GM19025 (cell line): Measurements from ENCODE around the gene TNFRSF11A.

Source experiments
- ATAC-seq: cut with Tn5 transposase; IDR thresholded peaks from one replicate; pipeline ENCODE4 v1.9.1; 2021; ENCODE audit warnings: mild to moderate bottlenecking, low read depth, moderate library complexity; ENCODE audit not compliant: unreplicated experiment

Gene TNFRSF11A

DNA sequence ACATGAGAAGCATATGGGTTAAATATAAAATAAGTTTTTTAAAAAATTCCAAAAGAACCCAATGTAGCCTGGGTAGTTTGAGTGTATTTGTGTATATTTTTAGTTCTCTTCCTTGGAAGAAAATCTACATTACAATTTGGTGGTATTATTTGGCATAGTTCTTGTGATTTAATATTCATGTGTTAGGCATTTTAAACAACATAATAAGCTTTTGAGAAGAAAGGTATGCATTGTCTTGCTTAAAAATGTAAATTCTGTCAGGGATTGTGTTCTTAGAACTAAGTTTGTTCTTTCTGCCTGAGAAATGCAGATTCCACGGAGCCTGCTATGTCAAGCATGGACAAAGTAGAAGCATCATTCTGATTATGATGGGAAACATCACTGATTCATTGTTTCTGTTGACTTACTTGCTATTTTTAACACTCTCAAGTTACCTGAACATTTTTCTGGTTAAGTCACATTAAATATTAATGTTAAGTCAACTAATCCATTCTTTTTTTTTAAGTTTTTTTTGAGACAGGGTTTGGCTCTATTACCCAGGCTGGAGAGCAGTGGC lies 49.4 kb downstream of the TNFRSF11A start:
- ATAC-seq, result no peak

DNA sequence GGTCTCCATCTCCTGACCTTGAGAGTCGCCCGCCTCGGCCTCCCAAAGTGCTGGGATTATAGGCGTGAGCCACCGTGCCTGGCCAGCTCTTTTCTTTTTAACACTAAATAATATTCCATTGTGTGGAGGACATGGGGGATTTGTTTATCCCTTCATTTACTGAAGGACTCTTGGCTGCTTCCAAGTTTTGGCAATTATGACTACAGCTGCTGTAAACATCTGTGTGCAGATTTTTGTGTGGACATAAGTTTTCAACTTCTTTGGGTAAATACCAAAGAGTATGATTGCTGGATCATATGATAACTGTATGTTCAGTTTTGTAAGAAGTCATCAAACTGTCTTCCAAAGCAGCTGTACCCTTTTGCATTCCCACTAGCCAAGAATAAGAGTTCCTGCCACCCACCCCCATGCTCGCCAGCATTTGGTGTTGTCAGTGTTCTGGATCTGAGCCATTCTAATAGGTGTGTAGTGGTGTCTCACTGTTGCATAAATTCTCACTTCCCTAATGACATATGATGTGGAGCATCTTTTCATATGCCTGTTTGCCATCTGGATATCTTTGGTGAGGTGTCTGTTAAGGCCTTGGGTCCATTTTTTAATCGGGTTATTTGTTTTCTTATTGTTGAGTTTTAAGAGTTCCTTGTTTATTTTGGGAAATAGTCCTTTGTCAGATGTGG lies 52.2 kb downstream of the TNFRSF11A start:
- ATAC-seq, result no peak

DNA sequence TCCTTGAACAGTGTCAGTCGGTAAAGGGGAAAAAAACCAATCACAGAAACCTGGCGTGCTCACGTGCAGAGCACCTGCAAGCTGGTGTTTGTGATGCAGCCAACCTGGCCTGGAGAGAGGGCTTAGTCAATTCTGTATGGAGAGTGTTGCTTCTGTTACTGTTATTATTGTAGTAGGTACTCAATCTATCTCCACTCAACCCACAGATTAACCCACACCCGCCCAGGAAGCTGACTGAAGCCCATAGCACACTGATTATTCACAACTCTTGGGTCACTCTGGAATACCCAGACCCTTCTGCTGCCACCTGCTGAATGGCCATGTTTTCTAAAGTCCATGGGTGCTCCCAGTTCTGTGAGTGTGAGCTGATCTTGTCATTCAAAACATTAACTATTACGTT lies 53.9 kb downstream of the TNFRSF11A start:
- ATAC-seq, result no peak

DNA sequence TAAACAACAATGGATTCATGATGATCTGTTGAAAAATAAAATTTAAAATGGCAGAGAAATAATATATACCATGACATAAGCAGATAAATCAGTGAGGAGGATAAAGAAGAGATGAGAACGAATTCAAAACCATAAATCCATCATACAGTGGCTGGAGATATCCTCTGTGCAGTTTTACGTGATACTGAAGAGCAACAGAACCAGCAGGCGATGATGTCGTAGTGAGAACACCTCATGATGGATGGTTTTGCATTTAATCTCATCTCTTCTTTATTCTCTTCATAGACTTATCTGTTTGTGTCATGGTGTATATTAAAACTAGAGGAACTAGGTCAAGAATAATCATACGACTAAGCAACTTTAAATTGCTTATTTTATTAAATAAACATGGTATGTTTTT lies 56.3 kb downstream of the TNFRSF11A start:
- ATAC-seq, result no peak

DNA sequence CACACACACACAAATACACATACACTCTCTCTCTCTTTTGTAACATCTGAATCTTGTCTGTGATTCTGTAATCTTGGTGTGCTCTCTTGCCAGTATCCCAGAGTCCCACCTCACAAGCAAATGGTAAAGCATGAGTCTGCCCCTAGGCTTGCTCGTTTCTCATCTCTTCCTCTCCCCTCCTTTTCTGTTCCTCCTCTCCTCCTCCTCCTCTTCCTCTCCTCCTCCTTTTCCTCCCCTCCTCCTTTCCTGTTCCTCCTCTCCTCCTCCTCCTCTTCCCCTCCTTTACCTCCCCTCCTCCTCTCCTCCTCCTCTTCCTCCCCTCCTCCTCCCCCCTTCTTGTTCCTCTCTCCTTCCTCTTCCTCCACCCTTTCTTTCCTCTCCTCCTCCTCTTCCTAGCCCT lies 59.0 kb downstream of the TNFRSF11A start:
- no peak for ATAC-seq

DNA sequence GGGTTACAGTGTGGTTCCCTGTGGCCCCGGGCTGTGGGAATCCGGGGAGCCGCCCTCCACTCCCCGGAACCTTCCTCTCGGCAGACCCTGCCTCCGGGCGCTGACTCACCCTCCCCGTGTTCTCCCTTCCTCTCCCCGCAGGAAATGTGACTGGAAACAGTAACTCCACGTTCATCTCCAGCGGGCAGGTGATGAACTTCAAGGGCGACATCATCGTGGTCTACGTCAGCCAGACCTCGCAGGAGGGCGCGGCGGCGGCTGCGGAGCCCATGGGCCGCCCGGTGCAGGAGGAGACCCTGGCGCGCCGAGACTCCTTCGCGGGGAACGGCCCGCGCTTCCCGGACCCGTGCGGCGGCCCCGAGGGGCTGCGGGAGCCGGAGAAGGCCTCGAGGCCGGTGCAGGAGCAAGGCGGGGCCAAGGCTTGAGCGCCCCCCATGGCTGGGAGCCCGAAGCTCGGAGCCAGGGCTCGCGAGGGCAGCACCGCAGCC lies 59.5 kb downstream of the TNFRSF11A start:
- no peak for ATAC-seq

DNA sequence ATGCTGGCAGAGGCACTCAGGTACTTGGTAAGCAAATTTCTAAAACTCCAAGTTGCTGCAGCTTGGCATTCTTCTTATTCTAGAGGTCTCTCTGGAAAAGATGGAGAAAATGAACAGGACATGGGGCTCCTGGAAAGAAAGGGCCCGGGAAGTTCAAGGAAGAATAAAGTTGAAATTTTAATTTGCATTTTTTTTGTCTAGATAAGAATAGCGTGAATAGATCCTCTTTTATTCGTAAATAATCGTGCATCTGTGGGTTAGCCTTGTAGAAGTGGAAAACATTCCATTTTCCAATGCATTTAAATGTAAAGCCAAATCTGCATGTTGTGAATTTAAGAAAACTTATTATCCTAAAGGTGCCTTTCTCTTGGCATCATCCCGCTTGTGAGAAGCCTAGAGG lies 61.0 kb downstream of the TNFRSF11A start:
- no peak for ATAC-seq

DNA sequence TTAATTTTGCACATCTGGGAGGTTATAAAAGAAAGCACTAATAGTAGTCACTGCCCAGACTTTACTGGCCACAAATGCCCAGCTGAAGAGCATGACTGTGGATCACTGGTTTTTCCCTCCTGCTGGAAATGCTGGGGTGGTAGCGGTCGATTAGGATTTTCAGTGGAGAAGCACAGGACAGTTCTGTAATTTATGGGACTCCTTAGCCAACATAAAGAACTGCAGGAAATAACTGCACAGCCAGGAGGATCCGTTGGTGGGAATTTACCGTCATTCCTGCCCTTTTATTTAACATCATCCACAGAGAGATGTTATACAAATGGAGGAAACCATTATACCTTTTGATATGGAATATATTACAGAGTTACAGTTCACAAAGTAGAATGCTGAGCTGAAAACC lies 61.5 kb downstream of the TNFRSF11A start:
- ATAC-seq, result no peak

DNA sequence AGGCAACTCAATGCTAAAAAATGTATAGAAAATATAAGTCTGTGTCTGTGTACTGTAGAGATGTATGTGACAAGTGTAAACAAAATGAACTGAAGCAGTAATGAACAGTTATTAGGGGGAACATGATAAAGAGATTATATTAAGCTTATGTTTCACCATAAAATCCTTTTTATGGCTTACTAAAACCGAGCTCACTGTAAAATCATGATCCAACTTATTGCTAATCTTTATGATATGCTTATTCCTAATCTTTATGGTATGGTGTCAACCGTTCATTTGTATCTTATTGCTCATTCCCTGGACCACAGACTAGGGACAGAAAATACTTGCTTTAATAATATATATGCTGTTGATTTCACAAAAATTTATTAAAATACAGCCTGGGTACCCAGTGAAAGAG lies 62.1 kb downstream of the TNFRSF11A start:
- no peak for ATAC-seq

DNA sequence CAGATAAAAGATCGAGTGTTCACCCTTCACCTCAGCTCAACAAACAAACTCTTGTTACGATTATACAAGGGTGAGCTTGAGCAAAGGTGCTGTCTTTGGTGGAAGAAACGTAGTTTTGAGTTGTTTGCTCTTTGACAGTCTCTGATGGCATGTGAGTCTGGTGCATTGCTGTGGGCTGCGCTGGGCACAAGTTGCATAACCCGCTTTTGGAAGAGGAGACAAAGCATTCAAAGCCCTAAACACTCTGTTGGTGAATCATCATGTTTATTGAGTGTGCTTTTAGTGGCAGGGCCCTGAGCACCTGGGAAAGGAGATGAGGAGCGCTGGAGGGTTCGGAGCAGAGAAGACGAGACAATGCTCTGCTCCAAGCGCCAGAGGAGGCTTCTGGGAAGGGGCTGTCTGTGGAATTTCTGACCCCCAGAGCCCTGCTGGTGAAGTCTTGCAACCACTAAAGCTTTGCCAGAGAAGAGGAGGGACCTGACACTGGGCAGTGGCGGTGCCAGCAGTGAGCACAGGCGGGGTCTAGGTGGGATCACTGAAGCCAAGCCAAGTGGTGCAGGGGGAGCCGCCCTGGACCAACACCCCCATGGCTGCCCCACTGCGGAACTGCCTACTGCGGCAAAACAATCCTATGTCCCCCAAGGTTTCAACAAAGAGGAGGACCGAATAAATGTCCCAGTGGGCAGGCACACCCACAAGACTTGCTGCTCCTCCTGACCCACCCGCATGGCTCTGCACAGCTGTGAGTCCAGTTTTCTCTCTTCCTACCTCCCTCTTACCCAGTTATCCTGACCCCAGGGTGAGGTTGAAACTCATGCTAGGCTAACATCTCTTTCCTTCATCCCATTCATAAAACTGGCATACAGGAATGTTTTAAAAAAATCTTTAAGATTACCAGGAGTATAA lies 64.0 kb downstream of the TNFRSF11A start:
- no peak for ATAC-seq

DNA sequence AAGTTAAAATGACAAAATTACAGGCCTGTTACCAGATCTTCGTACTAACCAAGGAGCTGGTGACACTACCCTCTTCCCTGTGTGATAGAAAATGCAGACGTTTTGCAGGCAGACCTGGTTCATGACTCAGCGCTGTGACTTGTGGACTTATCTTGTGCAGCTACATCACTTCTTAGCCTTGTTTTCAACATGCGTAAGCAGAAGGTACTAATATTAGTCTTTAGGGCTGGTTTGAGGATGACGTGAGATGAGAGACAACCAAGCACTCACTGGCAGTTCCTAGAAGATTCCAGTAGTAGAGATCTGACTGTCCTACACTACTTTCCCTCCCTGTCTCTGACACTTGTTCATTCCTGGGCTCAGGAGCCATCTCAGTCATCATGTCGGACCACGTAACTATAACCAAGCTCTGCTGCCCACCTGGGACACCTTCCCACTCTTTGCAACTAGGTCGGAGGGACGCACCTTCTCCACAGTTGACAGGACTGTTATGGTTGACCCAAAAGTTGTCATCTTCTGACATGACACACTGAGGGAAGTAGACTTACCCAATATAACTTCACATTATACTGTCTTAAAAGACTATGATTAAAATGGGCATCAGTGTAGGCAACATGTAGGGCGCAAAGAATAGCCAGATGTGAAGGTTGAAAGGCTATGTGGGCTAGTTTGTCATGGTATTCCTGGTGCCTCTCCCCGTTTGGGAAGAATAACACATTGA lies 64.8 kb downstream of the TNFRSF11A start:
- ATAC-seq, result no peak

DNA sequence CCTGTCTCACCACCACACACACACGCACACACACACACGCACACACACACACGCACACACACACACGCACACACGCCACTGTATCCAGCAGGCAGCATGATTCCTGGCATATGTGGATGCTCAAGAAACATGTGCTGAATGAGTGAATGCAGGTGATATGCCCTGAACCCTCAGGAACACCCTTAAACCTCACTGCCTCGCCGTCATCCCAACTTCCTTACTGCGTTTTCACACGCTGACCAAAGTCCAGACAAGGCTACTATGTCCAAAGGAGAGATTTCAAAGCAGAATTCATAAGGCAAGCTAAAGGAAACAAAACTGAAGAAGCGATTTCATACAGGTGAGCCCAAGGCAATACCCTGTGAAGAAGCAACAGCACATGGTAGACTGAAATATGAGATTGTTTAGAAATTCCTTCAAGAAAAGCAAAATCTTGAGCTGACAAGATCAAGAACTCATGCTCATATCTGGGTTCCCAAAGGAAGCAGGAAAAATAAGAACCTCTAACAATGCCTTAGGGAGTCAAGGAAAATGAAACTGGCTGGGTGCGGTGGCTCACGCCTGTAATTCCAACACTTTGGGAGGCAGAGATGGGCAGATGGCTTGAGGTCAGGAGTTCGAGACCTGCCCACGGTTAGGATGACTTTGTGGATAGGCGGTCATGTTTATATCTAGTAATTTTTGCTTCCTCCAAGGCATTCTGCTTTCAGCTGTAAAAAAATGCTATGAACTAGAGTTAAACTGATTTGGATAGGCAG lies 69.1 kb downstream of the TNFRSF11A start:
- no peak for ATAC-seq

DNA sequence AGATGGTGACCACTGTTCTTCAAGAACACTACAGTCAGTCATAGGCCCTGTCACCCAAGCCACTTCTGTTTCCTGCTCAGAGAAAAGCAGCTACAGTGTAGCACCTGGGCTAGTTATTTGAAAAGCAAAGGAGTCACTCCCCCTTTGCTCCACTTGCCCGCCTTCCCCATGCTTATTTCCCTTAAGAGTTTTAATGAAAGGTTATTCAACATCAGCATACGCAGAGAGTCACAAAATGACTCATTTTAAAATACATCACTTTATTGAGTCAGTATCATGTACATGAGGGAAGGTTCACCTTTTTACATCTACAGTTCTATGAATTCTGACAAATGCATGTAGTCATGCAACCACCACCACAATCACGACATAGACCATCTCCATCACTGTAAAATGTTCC lies 71.3 kb downstream of the TNFRSF11A start:
- no peak for ATAC-seq

DNA sequence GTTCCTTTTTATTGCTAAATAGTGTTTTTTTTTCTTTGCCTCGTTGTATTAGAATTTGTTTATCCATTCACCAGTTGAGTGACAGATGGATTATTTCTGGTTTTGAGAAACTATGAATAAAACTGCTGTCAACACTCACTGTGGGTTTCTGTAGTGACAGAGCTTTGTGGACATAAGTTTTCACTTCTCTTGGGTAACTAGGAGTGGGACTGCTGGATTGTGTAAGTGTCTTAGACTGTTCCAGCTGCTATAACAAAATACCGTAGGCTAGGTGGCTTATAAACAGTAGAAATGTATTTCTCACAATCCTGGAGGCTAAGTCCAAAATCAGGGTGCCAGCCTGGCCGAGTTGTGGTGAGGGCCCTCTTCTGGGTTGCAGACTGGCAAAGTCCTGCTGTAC lies 71.9 kb downstream of the TNFRSF11A start:
- ATAC-seq, result no peak

DNA sequence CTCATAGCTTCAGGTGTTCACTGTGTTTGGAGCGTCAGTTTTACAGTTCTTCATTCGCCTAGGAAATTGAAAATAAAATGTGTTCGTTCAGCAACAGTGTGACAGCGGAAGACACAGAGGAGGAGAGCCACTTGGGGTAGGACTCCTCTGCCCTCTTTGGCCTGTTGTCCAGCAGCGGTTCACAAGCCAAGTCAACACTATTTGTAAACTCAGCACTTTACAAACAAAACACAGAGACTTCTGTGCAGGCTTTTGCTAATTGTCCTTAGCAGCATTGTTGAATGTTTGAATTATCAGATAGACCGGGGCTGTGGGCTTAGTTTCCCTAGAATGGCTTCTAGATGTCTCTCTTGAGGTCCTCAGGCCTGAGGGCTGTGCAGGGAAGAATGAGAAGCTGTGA lies 73.2 kb downstream of the TNFRSF11A start:
- no peak for ATAC-seq

DNA sequence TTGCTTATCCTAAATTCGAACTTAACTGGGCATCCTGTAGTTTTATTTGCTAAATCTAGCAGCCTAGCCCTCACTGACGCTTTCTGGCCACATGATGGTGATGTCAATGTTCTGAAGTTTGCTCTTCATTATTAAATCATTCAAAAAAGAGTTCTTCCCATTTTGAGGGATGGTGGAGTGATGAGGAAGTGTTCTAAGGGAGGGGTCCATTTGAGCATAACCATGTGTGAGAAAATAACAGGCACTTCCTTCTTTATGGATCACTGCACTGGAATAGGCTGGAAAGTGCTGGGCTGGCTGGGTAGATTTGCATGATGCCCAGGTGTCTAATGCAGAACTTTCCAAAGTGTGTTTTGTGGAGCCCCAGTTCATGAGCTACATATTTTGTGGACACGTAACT lies 74.2 kb downstream of the TNFRSF11A start:
- ATAC-seq, result no peak

DNA sequence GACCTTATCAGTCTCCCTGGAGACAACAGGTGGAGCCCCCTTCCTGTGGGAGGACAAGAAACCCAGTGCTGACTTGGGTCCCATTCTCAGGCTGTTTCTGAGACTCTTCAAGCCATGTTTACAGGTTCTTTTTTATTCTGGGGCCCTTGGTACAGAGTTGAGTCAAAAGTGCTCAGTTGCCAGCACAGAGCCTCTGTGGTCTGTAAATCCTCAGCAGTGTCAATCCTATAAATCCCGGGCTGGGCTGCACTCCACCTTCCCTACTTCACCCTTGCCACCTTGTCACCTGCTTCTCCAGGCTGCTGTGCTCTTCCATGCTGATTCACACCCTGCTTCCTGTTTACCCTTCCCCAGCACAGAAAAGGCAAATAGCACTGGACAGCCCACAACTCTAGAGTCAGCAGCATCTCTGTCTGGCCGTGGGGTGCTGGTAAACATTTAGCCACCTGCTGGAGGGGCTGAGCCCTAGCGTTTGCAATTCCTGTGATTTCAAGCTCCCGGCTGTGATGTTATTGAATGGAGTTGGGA lies 74.7 kb downstream of the TNFRSF11A start:
- peak; percentile 55 for ATAC-seq

DNA sequence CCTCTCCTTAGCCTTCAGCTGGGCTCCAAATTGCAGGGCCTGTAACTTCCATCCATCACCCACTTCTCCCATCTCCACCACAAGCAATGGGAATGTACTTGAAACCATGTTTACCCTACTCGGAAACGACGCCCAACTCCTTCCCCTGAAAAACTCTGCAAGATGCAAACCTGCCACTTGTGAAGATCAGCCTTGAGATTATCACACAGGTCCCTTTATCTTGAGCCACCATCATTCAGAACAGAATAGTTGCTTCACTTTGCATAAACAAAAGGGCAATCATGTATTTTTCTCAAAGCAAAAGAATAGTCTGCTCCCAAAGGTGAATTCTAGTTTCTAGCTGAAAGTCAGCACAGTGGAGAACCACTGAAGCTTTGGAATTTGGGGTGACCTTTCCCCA lies 75.8 kb downstream of the TNFRSF11A start:
- no peak for ATAC-seq

DNA sequence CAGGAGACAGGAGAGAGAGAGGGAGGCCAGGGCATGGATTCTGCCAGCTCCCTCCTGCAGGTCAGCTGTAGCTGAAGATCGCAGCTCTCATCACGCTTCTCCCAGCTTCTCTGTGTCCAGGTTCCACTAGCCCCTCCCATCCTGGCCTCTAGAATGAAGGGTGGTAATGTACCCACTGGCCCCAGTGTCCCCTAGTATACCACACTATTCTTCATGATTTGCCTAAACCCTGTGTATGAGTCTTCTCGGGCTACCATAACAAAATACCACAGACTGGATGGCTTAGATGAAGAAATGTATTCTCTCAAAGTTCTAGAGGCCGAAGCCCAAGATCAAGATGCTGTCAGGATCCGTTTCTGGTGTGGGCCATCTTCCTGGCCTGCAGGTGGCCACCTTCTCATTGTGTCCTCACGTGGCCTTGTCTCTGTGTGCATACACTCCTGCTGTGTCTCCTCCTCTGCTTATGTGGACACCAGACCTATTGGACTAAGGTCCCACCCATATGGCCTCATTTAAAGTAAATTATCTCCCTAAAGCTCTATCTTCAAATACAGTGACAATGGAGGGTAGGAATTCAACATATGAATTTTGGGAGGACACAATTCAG lies 77.3 kb downstream of the TNFRSF11A start:
- ATAC-seq, result no peak

DNA sequence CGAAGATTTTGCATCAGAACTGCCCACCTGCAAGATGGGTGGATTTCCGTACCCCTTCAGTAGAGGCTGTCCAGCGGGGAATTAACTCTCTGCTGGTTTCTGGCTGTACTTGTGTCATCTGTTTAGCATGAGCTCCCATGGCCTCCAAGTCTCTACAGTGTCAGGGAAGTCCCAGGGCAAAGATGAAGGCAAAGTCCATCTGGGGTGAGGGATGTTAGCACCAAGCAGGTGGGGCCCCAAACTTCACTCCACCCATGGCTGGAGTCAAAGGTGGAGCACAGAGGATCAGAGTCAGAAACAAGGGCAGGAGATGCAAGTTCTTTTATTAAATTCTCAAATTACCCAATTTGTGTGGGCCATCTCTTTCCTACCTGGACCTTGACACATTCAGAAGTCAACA lies 78.0 kb downstream of the TNFRSF11A start:
- ATAC-seq, result no peak
